ENCODE results near the gene MCL1.

MCL1 gene

GRCh38 chr1:150535511-150536287 is 43.7 kb downstream of the MCL1 start:
- no peak for DNase-seq

- DNase-seq = no peak
These were observed 45.4 kb downstream of the MCL1 start for GRCh38 chr1:150534002-150534401.

- DNase-seq = no peak
These were observed 46.5 kb downstream of the MCL1 start for GRCh38 chr1:150532860-150533259.

- no peak for DNase-seq
These were observed 48.8 kb downstream of the MCL1 start for GRCh38 chr1:150530491-150531159.

- DNase-seq = no peak
These were observed 50.4 kb downstream of the MCL1 start for GRCh38 chr1:150529017-150529416.

- no peak for DNase-seq
These were observed 51.2 kb downstream of the MCL1 start for GRCh38 chr1:150528196-150528595.

- no peak for DNase-seq
These were observed 54.1 kb downstream of the MCL1 start for GRCh38 chr1:150525348-150525747.

All from activated T-cell treated with anti-CD3 and anti-CD28 coated beads for 4 hours (primary cell).